ENCODE measurements around the gene MUC5B. TPM values are rescaled to one million over a fixed set of nuclear protein-coding genes. Genes with fewer than 3 reads are reported as not detected.

Gene MUC5B
- total and polyA plus RNA-seq, 2 donors (not counting 3 experiments of a cell fraction or from before 2014, with no cell fraction given), result not detected

DNA sequence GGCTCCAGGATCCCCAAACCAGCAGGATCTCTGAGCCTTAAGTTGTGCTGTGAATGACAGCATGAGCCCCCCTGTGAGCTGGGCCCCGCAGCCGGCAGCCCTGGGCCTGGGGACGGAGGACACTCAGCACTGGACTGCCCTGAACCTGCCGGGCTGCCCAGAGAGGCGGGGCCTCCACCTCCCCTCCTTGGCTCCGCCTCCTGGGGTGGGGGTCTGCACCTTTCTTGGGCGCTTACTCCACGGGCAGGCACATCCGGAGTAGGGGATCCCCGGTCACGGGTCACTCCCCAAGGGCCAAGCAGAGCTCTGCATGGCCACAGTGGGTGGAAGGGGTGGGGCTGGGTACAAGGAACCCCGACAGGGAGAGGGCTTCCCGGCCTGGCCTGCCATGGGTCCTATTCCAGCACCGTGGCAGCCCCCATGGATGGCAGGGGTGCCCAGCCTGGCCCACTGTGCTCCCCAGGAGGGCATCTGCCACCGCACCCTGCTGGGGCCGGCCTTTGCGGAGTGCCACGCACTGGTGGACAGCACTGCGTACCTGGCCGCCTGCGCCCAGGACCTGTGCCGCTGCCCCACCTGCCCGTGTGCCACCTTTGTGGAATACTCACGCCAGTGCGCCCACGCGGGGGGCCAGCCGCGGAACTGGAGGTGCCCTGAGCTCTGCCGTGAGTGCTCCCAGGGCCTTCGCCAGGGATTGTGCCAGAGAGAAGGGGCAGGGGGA is 5.4 kb downstream of the MUC5B start:
- TF ChIP-seq, protein P1, sequence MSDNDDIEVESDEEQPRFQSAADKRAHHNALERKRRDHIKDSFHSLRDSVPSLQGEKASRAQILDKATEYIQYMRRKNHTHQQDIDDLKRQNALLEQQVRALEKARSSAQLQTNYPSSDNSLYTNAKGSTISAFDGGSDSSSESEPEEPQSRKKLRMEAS (IDR thresholded peaks at IDR 0.05; ENCODE audit: insufficient read depth, insufficient read length), result no peak
- TF ChIP-seq, protein P2, sequence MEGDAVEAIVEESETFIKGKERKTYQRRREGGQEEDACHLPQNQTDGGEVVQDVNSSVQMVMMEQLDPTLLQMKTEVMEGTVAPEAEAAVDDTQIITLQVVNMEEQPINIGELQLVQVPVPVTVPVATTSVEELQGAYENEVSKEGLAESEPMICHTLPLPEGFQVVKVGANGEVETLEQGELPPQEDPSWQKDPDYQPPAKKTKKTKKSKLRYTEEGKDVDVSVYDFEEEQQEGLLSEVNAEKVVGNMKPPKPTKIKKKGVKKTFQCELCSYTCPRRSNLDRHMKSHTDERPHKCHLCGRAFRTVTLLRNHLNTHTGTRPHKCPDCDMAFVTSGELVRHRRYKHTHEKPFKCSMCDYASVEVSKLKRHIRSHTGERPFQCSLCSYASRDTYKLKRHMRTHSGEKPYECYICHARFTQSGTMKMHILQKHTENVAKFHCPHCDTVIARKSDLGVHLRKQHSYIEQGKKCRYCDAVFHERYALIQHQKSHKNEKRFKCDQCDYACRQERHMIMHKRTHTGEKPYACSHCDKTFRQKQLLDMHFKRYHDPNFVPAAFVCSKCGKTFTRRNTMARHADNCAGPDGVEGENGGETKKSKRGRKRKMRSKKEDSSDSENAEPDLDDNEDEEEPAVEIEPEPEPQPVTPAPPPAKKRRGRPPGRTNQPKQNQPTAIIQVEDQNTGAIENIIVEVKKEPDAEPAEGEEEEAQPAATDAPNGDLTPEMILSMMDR (IDR thresholded peaks at IDR 0.05; ENCODE audit: extremely low read depth in 1 of 2, insufficient read depth in 1 of 2, low read depth in 1 of 2, low read length in 2 of 2), result no peak
- no TSS peak for BruUV-seq (replicated peaks)
- Histone ChIP-seq H4K20me1 (replicated peaks; ENCODE audit: control insufficient read depth, extremely low read depth, insufficient read depth, low read length) (no peaks in the 10 kb centered on the region), H3K4me1 (ENCODE audit: control insufficient read depth, extremely low read depth, insufficient read depth, low read length) (no peaks in the 10 kb centered on the region), H3K36me3 (ENCODE audit: control insufficient read depth in 2 of 2, extremely low read depth in 1 of 2, insufficient read depth in 2 of 2, low read length in 2 of 2) (no peaks in the 10 kb centered on the region), H3K27ac (ENCODE audit: insufficient read depth, low read depth, low read length) (no peak overlapping the region), H3K9me3 (replicated peaks; ENCODE audit: control insufficient read depth, insufficient read depth, low read length) (no peaks in the 10 kb centered on the region), H3K4me3 (replicated peaks in 1 of 3; ENCODE audit: insufficient read depth in 1 of 3, low read depth in 1 of 3, low read length in 3 of 3) (no peak overlapping the region), H3K9ac (replicated peaks; ENCODE audit: extremely low read depth, insufficient read depth, low read length) (no peak overlapping the region), H3K4me2 (ENCODE audit: insufficient read depth, low read length) (no peak overlapping the region), H3K79me2 (ENCODE audit: control insufficient read depth, insufficient read depth, low read length) (no peaks in the 10 kb centered on the region), H3K27me3 (ENCODE audit: control insufficient read depth in 2 of 2, insufficient read depth in 2 of 2, low read length in 2 of 2) (no peaks in the 10 kb centered on the region), H3K9me1 (replicated peaks; ENCODE audit: control insufficient read depth, extremely low read depth, insufficient read depth, low read length) (no peaks in the 10 kb centered on the region), H2AFZ (ENCODE audit: low read depth, low read length) (no peak overlapping the region)
- dilution Hi-C loops (cut with MboI; ENCODE audit: extremely low pct_ligation_motif_present, low sequenced_read_pairs), result no loop called here
- FAIRE-seq, result no peak
- ChIA-PET CTCF (no interaction called here), POLR2A (no interaction called here)
- intact Hi-C loops (cut with micrococcal nuclease), result no loop called here
- no peak for DNase-seq (ENCODE audit: low read depth, low spot score)

DNA sequence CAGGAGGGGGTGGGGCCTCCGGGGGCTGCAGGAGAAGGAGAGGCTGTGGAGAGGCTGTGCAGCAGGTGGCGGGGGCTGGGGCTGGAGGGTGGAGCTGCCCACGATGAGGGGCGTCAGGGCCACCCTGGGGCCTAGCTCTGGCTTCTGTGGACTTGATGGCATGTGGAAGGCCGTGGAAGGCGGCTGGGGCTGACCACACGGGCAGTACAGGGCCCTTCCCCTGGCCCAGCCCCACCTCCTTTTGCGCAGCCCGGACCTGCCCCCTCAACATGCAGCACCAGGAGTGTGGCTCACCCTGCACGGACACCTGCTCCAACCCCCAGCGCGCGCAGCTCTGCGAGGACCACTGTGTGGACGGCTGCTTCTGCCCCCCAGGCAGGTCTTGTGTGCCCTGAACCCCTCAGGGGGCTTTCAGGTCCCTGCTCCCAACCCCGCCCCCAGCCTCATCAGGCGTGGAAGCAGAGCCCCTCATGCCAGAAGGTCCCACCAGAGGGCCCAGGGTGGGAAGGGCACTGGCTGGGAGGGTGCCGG is 6.1 kb downstream of the MUC5B start:
- no peaks in the 10 kb centered on the region for H3K79me2 ChIP-seq (ENCODE audit: control insufficient read depth, insufficient read depth, low read length)
- no peak overlapping the region for H3K27ac ChIP-seq (ENCODE audit: insufficient read depth, low read depth, low read length)
- H3K9ac ChIP-seq (replicated peaks; ENCODE audit: extremely low read depth, insufficient read depth, low read length), result no peak overlapping the region
- H3K4me1 ChIP-seq (ENCODE audit: control insufficient read depth, extremely low read depth, insufficient read depth, low read length), result no peaks in the 10 kb centered on the region
- no peaks in the 10 kb centered on the region for H3K9me1 ChIP-seq (replicated peaks; ENCODE audit: control insufficient read depth, extremely low read depth, insufficient read depth, low read length)
- TF ChIP-seq, protein P1 (IDR thresholded peaks at IDR 0.05; ENCODE audit: insufficient read depth, insufficient read length), result no peak
- TF ChIP-seq EZH2 (IDR thresholded peaks at IDR 0.05; ENCODE audit: borderline replicate concordance, low read depth, low read length, severe bottlenecking) (no peak), MYC (IDR thresholded peaks at IDR 0.05; ENCODE audit: low read depth, low read length) (no peak), POLR2A (IDR thresholded peaks at IDR 0.05; ENCODE audit: low read depth, low read length) (no peak)
- TF ChIP-seq, protein P2 (IDR thresholded peaks at IDR 0.05; ENCODE audit: extremely low read depth in 1 of 2, insufficient read depth in 1 of 2, low read depth in 1 of 2, low read length in 2 of 2), result no peak
- H3K36me3 ChIP-seq (ENCODE audit: control insufficient read depth in 2 of 2, extremely low read depth in 1 of 2, insufficient read depth in 2 of 2, low read length in 2 of 2), result no peaks in the 10 kb centered on the region
- H3K4me2 ChIP-seq (ENCODE audit: insufficient read depth, low read length), result no peak overlapping the region
- no peak overlapping the region for H2AFZ ChIP-seq (ENCODE audit: low read depth, low read length)
- H3K9me3 ChIP-seq (replicated peaks; ENCODE audit: control insufficient read depth, insufficient read depth, low read length), result no peaks in the 10 kb centered on the region
- no peak overlapping the region for H3K4me3 ChIP-seq (replicated peaks in 1 of 3; ENCODE audit: insufficient read depth in 1 of 3, low read depth in 1 of 3, low read length in 3 of 3)
- dilution Hi-C loops (cut with MboI; ENCODE audit: extremely low pct_ligation_motif_present, low sequenced_read_pairs), result no loop called here
- POLR2A ChIA-PET, result no interaction called here
- intact Hi-C loops (cut with micrococcal nuclease), result no loop called here
- CTCF ChIA-PET, result no interaction called here
- H3K27me3 ChIP-seq (ENCODE audit: control insufficient read depth in 2 of 2, insufficient read depth in 2 of 2, low read length in 2 of 2), result no peaks in the 10 kb centered on the region
- no peak for DNase-seq (ENCODE audit: low read depth, low spot score)
- no peak for FAIRE-seq
- no TSS peak for BruUV-seq (replicated peaks)
- H4K20me1 ChIP-seq (replicated peaks; ENCODE audit: control insufficient read depth, extremely low read depth, insufficient read depth, low read length), result no peaks in the 10 kb centered on the region

All from endothelial cell of umbilical vein (primary cell).